GM06990 (cell line): ENCODE data around the gene C1QTNF1.

Experiments used
- DNase-seq: peaks from one replicate; pipeline ENCODE4 v3.0.0-alpha.2; 2011; ENCODE audit not compliant: insufficient read length; ENCODE audit errors: extremely low read depth
- H3K27me3 ChIP-seq: replicated peaks from 2 replicates; pipeline ENCODE4 v1.6.0; 2011; ENCODE audit warnings: low read length; ENCODE audit not compliant: control insufficient read depth, insufficient read depth
- H3K36me3 ChIP-seq: 2 replicates; pipeline ENCODE4 v1.5.1; 2011; ENCODE audit warnings: low read length; ENCODE audit not compliant: control insufficient read depth, insufficient read depth
- H3K4me3 ChIP-seq: replicated peaks from 2 replicates; pipeline ENCODE4 v1.5.1; 2011; ENCODE audit warnings: low read depth, mild to moderate bottlenecking, control low read depth, low read length
- TF ChIP-seq, protein P1 (sequence below): IDR thresholded peaks from 2 replicates; pipeline ENCODE4 v1.5.1; 2011; ENCODE audit warnings: low read length, control low read depth, mild to moderate bottlenecking, inconsistent platforms; ENCODE audit not compliant: insufficient read depth, poor library complexity, severe bottlenecking

C1QTNF1 gene

GRCh38 chr17:79090443-79091225, 66.7 kb downstream of the C1QTNF1 start:
- Histone ChIP-seq H3K4me3 (no peak overlapping the region), H3K36me3 (no peaks in the 10 kb centered on the region; the same call in 1 of the 2 replicates), H3K27me3 (no peaks in the 10 kb centered on the region; the same call in 1 of the 2 replicates)
- TF ChIP-seq, protein P1, sequence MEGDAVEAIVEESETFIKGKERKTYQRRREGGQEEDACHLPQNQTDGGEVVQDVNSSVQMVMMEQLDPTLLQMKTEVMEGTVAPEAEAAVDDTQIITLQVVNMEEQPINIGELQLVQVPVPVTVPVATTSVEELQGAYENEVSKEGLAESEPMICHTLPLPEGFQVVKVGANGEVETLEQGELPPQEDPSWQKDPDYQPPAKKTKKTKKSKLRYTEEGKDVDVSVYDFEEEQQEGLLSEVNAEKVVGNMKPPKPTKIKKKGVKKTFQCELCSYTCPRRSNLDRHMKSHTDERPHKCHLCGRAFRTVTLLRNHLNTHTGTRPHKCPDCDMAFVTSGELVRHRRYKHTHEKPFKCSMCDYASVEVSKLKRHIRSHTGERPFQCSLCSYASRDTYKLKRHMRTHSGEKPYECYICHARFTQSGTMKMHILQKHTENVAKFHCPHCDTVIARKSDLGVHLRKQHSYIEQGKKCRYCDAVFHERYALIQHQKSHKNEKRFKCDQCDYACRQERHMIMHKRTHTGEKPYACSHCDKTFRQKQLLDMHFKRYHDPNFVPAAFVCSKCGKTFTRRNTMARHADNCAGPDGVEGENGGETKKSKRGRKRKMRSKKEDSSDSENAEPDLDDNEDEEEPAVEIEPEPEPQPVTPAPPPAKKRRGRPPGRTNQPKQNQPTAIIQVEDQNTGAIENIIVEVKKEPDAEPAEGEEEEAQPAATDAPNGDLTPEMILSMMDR = no peak
- DNase-seq = no peak

- H3K4me3 ChIP-seq = no peak overlapping the region
- TF ChIP-seq, protein P1 = no peak
- H3K27me3 ChIP-seq = no peaks in the 10 kb centered on the region; the same call in 1 of the 2 replicates
- DNase-seq = no peak
- H3K36me3 ChIP-seq = no peaks in the 10 kb centered on the region
These were observed 67.3 kb downstream of the C1QTNF1 start for GRCh38 chr17:79091226-79091670.

DNA sequence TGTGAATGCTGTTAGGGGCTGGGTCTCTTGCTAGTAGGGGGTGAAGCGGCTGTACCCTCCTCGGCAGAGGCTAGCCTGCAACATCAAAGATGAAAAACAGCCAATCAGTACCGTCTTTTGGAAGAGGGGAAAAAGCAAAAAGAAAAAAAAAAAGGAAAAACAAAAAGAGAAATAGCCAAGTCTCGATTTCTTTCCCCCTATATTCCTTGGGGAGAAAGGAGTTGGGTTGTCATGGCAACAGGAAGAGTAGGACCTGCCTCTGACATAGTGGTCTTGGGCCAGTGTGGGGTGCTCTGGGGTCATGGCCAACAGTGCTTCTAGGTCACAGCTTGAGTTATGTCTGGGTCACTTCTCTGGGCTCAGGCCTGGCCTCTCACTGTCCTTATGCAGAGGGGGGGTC, 68.6 kb downstream of the C1QTNF1 start:
- no peak for DNase-seq
- H3K36me3 ChIP-seq = no peaks in the 10 kb centered on the region
- TF ChIP-seq, protein P1 = no peak
- no peaks in the 10 kb centered on the region; the same call in 1 of the 2 replicates for H3K27me3 ChIP-seq
- H3K4me3 ChIP-seq = no peak overlapping the region

GRCh38 chr17:79093270-79093669, 69.3 kb downstream of the C1QTNF1 start:
- H3K27me3 ChIP-seq = no peaks in the 10 kb centered on the region; the same call in 1 of the 2 replicates

DNA sequence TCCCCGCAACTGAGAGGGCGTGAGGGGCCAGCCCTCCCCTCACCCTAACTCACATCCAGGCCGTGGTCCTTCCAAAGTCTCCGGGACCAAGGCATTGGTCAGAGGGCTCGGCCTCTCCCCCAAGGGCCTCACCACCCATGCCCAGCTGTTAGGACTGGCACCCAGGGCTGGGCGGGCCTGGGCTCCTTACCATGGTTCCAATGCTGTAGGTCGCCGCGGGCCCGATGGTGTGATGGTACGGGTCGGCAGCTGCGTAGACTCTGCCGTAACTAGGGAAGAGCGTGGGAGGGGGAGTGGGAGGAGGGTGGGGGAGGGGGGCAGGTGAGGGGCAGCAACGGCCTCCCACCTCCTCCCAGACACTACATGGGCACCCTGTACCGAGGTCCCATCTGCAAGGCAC, 70.3 kb downstream of the C1QTNF1 start:
- TF ChIP-seq, protein P1 = no peak
- Histone ChIP-seq H3K36me3 (no peaks in the 10 kb centered on the region), H3K27me3 (peaks cover 2% of the 10 kb centered on the region)

More at GRCh38 chr17:79093270-79093669, 69.3 kb downstream of the C1QTNF1 start:
- DNase-seq = no peak
- Histone ChIP-seq H3K36me3 (no peaks in the 10 kb centered on the region), H3K4me3 (no peak overlapping the region)
- TF ChIP-seq, protein P1 = no peak

More for the DNA sequence above, 70.3 kb downstream of the C1QTNF1 start:
- no peak overlapping the region for H3K4me3 ChIP-seq
- DNase-seq = no peak
